Keratinocyte (primary cell): Measurements from ENCODE around the gene SLIT3. TPM values are rescaled to one million over a fixed set of nuclear protein-coding genes. Genes with fewer than 3 reads are reported as not detected.

ENCODE experiments used
- DNase-seq: peaks from one replicate; pipeline ENCODE4 v3.0.0-alpha.2; 2011; ENCODE audit warnings: low read depth, missing footprints, low spot score
- FAIRE-seq: peaks from 2 replicates; lab custom pipeline; 2011; peaks lifted over from hg19 to GRCh38; lab: Jason Lieb, UNC
- H2AFZ ChIP-seq: 2 replicates; pipeline ENCODE4 v1.6.0; 2012; ENCODE audit warnings: low read length, control low read depth, inconsistent platforms; ENCODE audit not compliant: control insufficient read depth
- H3K27ac ChIP-seq: 2 replicates; pipeline ENCODE4 v1.5.1; 2011; ENCODE audit warnings: low read length; ENCODE audit not compliant: control insufficient read depth, insufficient read depth
- H3K27me3 ChIP-seq: 3 replicates; pipeline ENCODE4 v1.6.0; 2011; ENCODE audit warnings: low read length; ENCODE audit not compliant: control insufficient read depth, insufficient read depth; ENCODE audit errors: extremely low read depth
- H3K36me3 ChIP-seq, 2 experiments: 2 replicates in 1 of 2; 3 replicates in 1 of 2; pipeline ENCODE4 v1.5.1; 2011; ENCODE audit warnings: low read length in 2 of 2, mild to moderate bottlenecking in 1 of 2; ENCODE audit not compliant: control insufficient read depth in 2 of 2, insufficient read depth in 2 of 2; ENCODE audit errors: extremely low read depth in 1 of 2
- H3K4me1 ChIP-seq: 3 replicates; pipeline ENCODE4 v1.5.1; 2011; ENCODE audit warnings: low read length; ENCODE audit not compliant: control insufficient read depth, insufficient read depth; ENCODE audit errors: extremely low read depth
- H3K4me2 ChIP-seq: 3 replicates; pipeline ENCODE4 v1.6.0; 2011; ENCODE audit warnings: low read depth, low read length; ENCODE audit not compliant: control insufficient read depth, insufficient read depth; ENCODE audit errors: extremely low read depth
- H3K4me3 ChIP-seq, 3 experiments: fragments of 200-600 bp in 1 of 3; sonication (generic) in 1 of 3; 2 replicates in 2 of 3; 3 replicates in 1 of 3; pipeline ENCODE4 v1.5.1; 2011 to 2016; ENCODE audit warnings: low read length in 3 of 3, mild to moderate bottlenecking in 3 of 3, control low read depth in 2 of 3, inconsistent platforms in 1 of 3, low read depth in 1 of 3, mixed read lengths in 1 of 3, mixed run types in 1 of 3, moderate library complexity in 1 of 3; ENCODE audit not compliant: control insufficient read depth in 2 of 3, insufficient read depth in 2 of 3; ENCODE audit errors: extremely low read depth in 1 of 3
- H3K79me2 ChIP-seq: 2 replicates; pipeline ENCODE4 v1.6.0; 2012; ENCODE audit warnings: low read length; ENCODE audit not compliant: control insufficient read depth, insufficient read depth
- H3K9ac ChIP-seq: 3 replicates; pipeline ENCODE4 v1.6.0; 2011; ENCODE audit warnings: low read length; ENCODE audit not compliant: control insufficient read depth, insufficient read depth; ENCODE audit errors: extremely low read depth
- H3K9me1 ChIP-seq: 3 replicates; pipeline ENCODE4 v1.6.0; 2011; ENCODE audit warnings: low read length; ENCODE audit not compliant: control insufficient read depth, insufficient read depth; ENCODE audit errors: extremely low read depth
- H3K9me3 ChIP-seq: 2 replicates; pipeline ENCODE4 v1.5.1; 2012; ENCODE audit warnings: low read depth, low read length; ENCODE audit not compliant: control insufficient read depth
- H4K20me1 ChIP-seq: 3 replicates; pipeline ENCODE4 v1.6.0; 2011; ENCODE audit warnings: low read length; ENCODE audit not compliant: control insufficient read depth, insufficient read depth; ENCODE audit errors: extremely low read depth
- CTCF ChIP-seq, 3 experiments: IDR thresholded peaks in 1 of 3; conservative IDR thresholded peaks in 1 of 3; optimal IDR thresholded peaks in 1 of 3; 2 replicates in 2 of 3; 3 replicates in 1 of 3; pipeline versions ENCODE3 to v1.5.1; 2011; ENCODE audit warnings: low read length in 3 of 3, mild to moderate bottlenecking in 3 of 3, moderate library complexity in 2 of 3, control low read depth in 1 of 3, inconsistent platforms in 1 of 3; ENCODE audit not compliant: insufficient read depth in 2 of 3; ENCODE audit errors: extremely low read depth in 1 of 3
- EZH2 ChIP-seq: IDR thresholded peaks from one replicate; pipeline ENCODE4 v1.6.1; 2012; ENCODE audit warnings: inconsistent platforms, mild to moderate bottlenecking, low read length, moderate library complexity
- dilution Hi-C: fragments of 300-500 bp; cut with MboI; formaldehyde crosslinking; loops from one replicate; pipeline ENCODE4 v1.7.0; 2020; ENCODE audit warnings: low sequenced_read_pairs; ENCODE audit not compliant: extremely low pct_ligation_motif_present
- polyA plus RNA-seq, 5 experiments: library from polyadenylated mRNA; depleted of rRNA in 3 of 5; stranded (reverse) in 3 of 5; stranded (forward) in 1 of 5; unstranded in 1 of 5; fragments of >200 nt; gene quantifications; 1 replicate in 1 of 5; 2 replicates in 3 of 5; 3 replicates in 1 of 5; pipeline versions ENCODE4 v1.2.1 to v1.2.3, GENCODE V29; 2011 to 2012; ENCODE audit warnings: missing spikeins in 2 of 5, low read depth in 1 of 5, low replicate concordance in 1 of 5

The SLIT3 gene
- polyA plus RNA-seq, 1 donor (not counting 4 experiments of a cell fraction or from before 2014, with no cell fraction given) = 2.4 TPM

DNA sequence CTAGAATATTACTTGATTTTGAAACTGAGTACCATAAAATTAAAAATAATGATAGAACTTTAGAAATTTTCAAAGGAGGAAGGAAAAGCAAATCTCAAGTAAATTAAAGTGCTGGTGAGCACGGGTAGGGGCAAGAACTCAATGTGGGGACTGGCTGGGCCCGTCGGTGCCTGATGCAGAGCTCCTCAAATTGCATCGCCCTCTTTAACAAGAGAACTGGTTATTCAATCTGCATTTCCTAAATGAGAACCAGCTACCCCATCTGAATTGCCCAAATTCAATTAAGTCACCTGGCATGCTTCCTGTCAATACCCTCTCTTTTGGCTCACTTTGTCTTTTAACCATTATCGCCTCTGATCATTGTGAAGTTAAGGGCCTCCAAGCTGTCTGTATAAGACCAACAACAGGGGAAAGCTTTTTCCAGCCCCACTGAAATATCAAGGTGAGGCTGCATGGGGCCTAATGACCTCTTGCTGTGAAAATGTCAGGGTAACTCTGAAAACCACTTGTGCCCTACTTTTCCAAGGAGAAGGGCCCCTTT, 316.7 kb downstream of the SLIT3 start:
- dilution Hi-C loops = no loop called here
- no peak for FAIRE-seq
- no peak for DNase-seq
- no peaks in the 10 kb centered on the region for H3K79me2 ChIP-seq
- H2AFZ ChIP-seq = no peak overlapping the region
- no peak overlapping the region for H3K9ac ChIP-seq
- H3K9me1 ChIP-seq = no peaks in the 10 kb centered on the region
- H4K20me1 ChIP-seq = no peaks in the 10 kb centered on the region
- TF ChIP-seq EZH2 (no peak), CTCF (optimal IDR thresholded peaks at IDR 0.05 in 1 of 3, IDR thresholded peaks at IDR 0.05 in 1 of 3, conservative IDR thresholded peaks at IDR 0.05 in 1 of 3; ENCODE audit: extremely low read depth in 1 of 3, insufficient read depth in 2 of 3, low read length in 3 of 3) (no peak)
- no peak overlapping the region for H3K27ac ChIP-seq
- H3K4me3 ChIP-seq = no peak overlapping the region
- H3K9me3 ChIP-seq = no peaks in the 10 kb centered on the region
- no peak overlapping the region for H3K4me2 ChIP-seq
- H3K4me1 ChIP-seq = no peaks in the 10 kb centered on the region
- H3K36me3 ChIP-seq = no peaks in the 10 kb centered on the region
- H3K27me3 ChIP-seq = peaks cover 2% of the 10 kb centered on the region

- H4K20me1 ChIP-seq = no peaks in the 10 kb centered on the region
- H3K9me3 ChIP-seq = no peaks in the 10 kb centered on the region
- dilution Hi-C loops = no loop called here
- H3K4me2 ChIP-seq = no peak overlapping the region
- H3K27me3 ChIP-seq = no peaks in the 10 kb centered on the region
- DNase-seq = no peak
- H3K36me3 ChIP-seq = no peaks in the 10 kb centered on the region
- no peak overlapping the region for H3K4me3 ChIP-seq
- peaks cover 2% of the 10 kb centered on the region for H3K9me1 ChIP-seq
- peaks cover 6% of the 10 kb centered on the region for H3K4me1 ChIP-seq
- H3K79me2 ChIP-seq = no peaks in the 10 kb centered on the region
- no peak overlapping the region for H2AFZ ChIP-seq
- no peak overlapping the region for H3K27ac ChIP-seq
- TF ChIP-seq EZH2 = no peak
- TF ChIP-seq CTCF (optimal IDR thresholded peaks at IDR 0.05 in 1 of 3, IDR thresholded peaks at IDR 0.05 in 1 of 3, conservative IDR thresholded peaks at IDR 0.05 in 1 of 3; ENCODE audit: extremely low read depth in 1 of 3, insufficient read depth in 2 of 3, low read length in 3 of 3) = no peak
- no peak overlapping the region for H3K9ac ChIP-seq
- FAIRE-seq = no peak
These were observed 321.8 kb downstream of the SLIT3 start for GRCh38 chr5:168979135-168979534.
